SH-SY5Y (cell line): ENCODE data around the gene PSIP1.

Experiments used
- GATA2 ChIP-seq: IDR thresholded peaks from 2 replicates; pipeline ENCODE4 v1.6.1; 2011; ENCODE audit warnings: mild to moderate bottlenecking, low read depth, low read length
- GATA3 ChIP-seq: IDR thresholded peaks from 2 replicates; pipeline ENCODE4 v1.6.1; 2011; ENCODE audit warnings: low read depth, mild to moderate bottlenecking, low read length, moderate library complexity

DNA sequence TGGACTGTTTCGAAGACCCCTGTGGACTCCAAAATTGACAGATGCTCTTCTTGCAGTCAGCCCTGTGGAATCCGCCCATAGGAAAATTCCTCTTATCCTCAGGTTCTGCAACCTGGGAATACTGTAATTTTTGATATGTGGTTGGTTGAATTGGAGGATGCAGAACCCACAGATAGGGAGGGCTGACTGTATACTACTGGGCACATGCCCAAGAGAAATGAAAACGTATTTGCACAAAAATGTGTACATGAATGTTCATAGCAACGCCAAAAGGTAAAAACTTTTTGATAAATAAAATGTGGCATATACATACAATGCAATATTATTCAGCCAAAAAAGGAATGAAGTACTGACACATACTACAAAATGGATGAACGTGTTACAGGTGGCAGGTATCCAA is 90.0 kb downstream of the PSIP1 start:
- no peak for TF ChIP-seq GATA2
- no peak for TF ChIP-seq GATA3
